Measurements from ENCODE around the gene ADCK1.

DNA sequence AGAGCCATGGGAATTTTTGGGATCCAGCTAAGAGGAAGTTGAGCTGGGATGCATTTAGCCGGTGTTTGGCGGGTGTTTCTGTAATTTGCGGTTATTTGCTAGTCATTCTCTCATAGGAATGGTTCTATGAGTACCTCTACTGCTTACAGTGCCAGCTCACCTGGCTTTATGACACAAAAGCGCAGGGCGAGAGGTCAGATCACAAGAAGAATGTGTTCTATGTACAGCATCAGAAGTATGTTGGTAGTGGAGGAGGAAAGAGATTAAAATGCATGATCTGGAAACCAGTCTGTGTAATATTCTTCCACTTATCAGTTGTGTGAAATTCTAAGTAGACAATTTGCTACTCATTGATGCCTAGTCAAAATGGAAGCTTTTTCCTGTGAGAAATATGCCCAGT lies 173.3 kb downstream of the ADCK1 start:
- TF ChIP-seq TEAD4 (IDR thresholded peaks at IDR 0.05) (no peak), TAF1 (IDR thresholded peaks at IDR 0.05; ENCODE audit: low read depth) (no peak), EP300 (IDR thresholded peaks at IDR 0.05; ENCODE audit: borderline replicate concordance) (no peak)
